Upper lobe of left lung (tissue), 6 donors: ENCODE results near the gene CRB1. TPM values are rescaled to one million over a fixed set of nuclear protein-coding genes. Genes with fewer than 3 reads are reported as not detected.

Source experiments
- ATAC-seq, 2 donors: fragments of 200-7000 bp; cut with Tn5 transposase; one replicate each; pipeline ENCODE4 v1.9.1; 2022; ENCODE audit warnings: mild to moderate bottlenecking in 2 of 2, moderate library complexity in 2 of 2; ENCODE audit not compliant: low FRiP score in 2 of 2
- DNase-seq, 2 donors: peaks; one replicate each; pipeline ENCODE4 v3.0.0-alpha.2; 2019 to 2020
- H3K27ac ChIP-seq, 4 donors: fragments of 200-600 bp; sonication (generic); one replicate each; pipeline ENCODE4 v1.5.1; 2016 to 2019
- H3K27me3 ChIP-seq, 4 donors: fragments of 200-600 bp; sonication (generic); one replicate each; pipeline ENCODE4 v1.5.1; 2017 to 2019
- H3K36me3 ChIP-seq, 4 donors: fragments of 200-600 bp; sonication (generic); one replicate each; pipeline ENCODE4 v1.5.1; 2016 to 2019
- H3K4me1 ChIP-seq, 4 donors: fragments of 200-600 bp; sonication (generic); one replicate each; pipeline ENCODE4 v1.5.1; 2018 to 2019
- H3K4me3 ChIP-seq, 4 donors: fragments of 200-600 bp; sonication (generic); one replicate each; pipeline ENCODE4 v1.5.1; 2017 to 2019; ENCODE audit warnings: mild to moderate bottlenecking in 2 of 4, moderate library complexity in 1 of 4
- H3K9me3 ChIP-seq, 4 donors: fragments of 200-600 bp; sonication (generic); one replicate each; pipeline ENCODE4 v1.5.1; 2018 to 2019
- CTCF ChIP-seq, 6 experiments: fragments of 450-650 bp in 4 of 6; fragments of 200-600 bp in 2 of 6; sonication (generic) in 2 of 6; IDR thresholded peaks; one replicate each; pipeline ENCODE4 v1.5.1; 2016 to 2019; ENCODE audit warnings: antibody characterized with exemption in 6 of 6
- EP300 ChIP-seq, 4 donors: sonication (generic); formaldehyde crosslinking; IDR thresholded peaks; one replicate each; pipeline ENCODE4 v1.5.1; 2017; ENCODE audit warnings: antibody characterized with exemption in 4 of 4, control low read depth in 2 of 4
- POLR2A ChIP-seq, 4 donors: fragments of 450-650 bp; IDR thresholded peaks; one replicate each; pipeline ENCODE4 v1.5.1; 2016 to 2017; ENCODE audit warnings: antibody characterized with exemption in 4 of 4, mild to moderate bottlenecking in 2 of 4
- POLR2AphosphoS5 ChIP-seq, 2 donors: sonication (generic); formaldehyde crosslinking; IDR thresholded peaks; one replicate each; pipeline ENCODE4 v1.5.1; 2017; ENCODE audit warnings: antibody characterized with exemption in 2 of 2
- WGBS, 2 donors: methylation state at CpG; one replicate each; pipeline ENCODE4 v1.1.5; 2017 to 2018; 5-methylcytosine and 5-hydroxymethylcytosine counted together
- total RNA-seq, 6 donors: library from RNA; depleted of rRNA in 4 of 6; stranded (reverse); fragments of >200 nt in 4 of 6; gene quantifications; one replicate each; pipeline versions ENCODE4 v1.1.0 to v1.2.1, GENCODE V29; 2016 to 2021
- donor health status: DM: no; HTN: no; CAD: no; lungs with moderate emphysema.
- donor health status: DM: no; HTN: yes; CAD: no; lungs with severe emphysema.

CRB1 gene
- total RNA-seq, 6 donors from 2014 or later = 0.11 to 0.98 (median 0.15) TPM; not detected in 1

GRCh38 chr1:197336571-197336970, 68.5 kb downstream of the CRB1 start:
- DNase-seq (no peak), ATAC-seq (no peak)
- WGBS, 2 donors = 75 to 85% methylated on average over 2 of the region's 2 CpGs
- Histone ChIP-seq H3K9me3 (no peaks in the 10 kb centered on the region), H3K27ac (no peak overlapping the region), H3K27me3 (no peaks in the 10 kb centered on the region), H3K36me3 (no peaks in the 10 kb centered on the region), H3K4me3 (no peak overlapping the region), H3K4me1 (no peaks in the 10 kb centered on the region)
- no peak for TF ChIP-seq POLR2A (IDR thresholded peaks at IDR 0.05)
- no peak for TF ChIP-seq CTCF (IDR thresholded peaks at IDR 0.05)
- TF ChIP-seq EP300 (IDR thresholded peaks at IDR 0.05) = no peak
- TF ChIP-seq POLR2AphosphoS5 (IDR thresholded peaks at IDR 0.05) = no peak

- DNase-seq (no peak), ATAC-seq (no peak)
- Histone ChIP-seq H3K4me3 (no peak overlapping the region), H3K36me3 (no peaks in the 10 kb centered on the region), H3K9me3 (no peaks in the 10 kb centered on the region), H3K27ac (no peak overlapping the region), H3K4me1 (no peaks in the 10 kb centered on the region), H3K27me3 (no peaks in the 10 kb centered on the region)
- WGBS, 2 donors = 68 to 72% methylated on average over 9 of the region's 9 CpGs
- TF ChIP-seq CTCF (IDR thresholded peaks at IDR 0.05) (no peak), POLR2AphosphoS5 (IDR thresholded peaks at IDR 0.05) (no peak), POLR2A (IDR thresholded peaks at IDR 0.05) (no peak)
These were observed 71.3 kb downstream of the CRB1 start for GRCh38 chr1:197339106-197340060.

- ATAC-seq = no peak
- no peak overlapping the region for H3K27ac ChIP-seq
- WGBS, 2 donors = 78 to 83% methylated on average over 1 of the region's 1 CpG
These were observed 73.6 kb downstream of the CRB1 start for GRCh38 chr1:197341626-197342025.

GRCh38 chr1:197342044-197342565, 74.1 kb downstream of the CRB1 start:
- Histone ChIP-seq H3K4me3 (no peak overlapping the region), H3K27ac (no peak overlapping the region), H3K4me1 (no peaks in the 10 kb centered on the region), H3K27me3 (no peaks in the 10 kb centered on the region), H3K9me3 (no peaks in the 10 kb centered on the region), H3K36me3 (no peaks in the 10 kb centered on the region)
- WGBS, 2 donors = 55 to 59% methylated on average over 3 of the region's 3 CpGs
- DNase-seq (no peak), ATAC-seq (no peak)
- no peak for TF ChIP-seq CTCF (IDR thresholded peaks at IDR 0.05)
- no peak for TF ChIP-seq POLR2A (IDR thresholded peaks at IDR 0.05)
- TF ChIP-seq EP300 (IDR thresholded peaks at IDR 0.05) = no peak
- TF ChIP-seq POLR2AphosphoS5 (IDR thresholded peaks at IDR 0.05) = no peak

More at GRCh38 chr1:197341626-197342025, 73.6 kb downstream of the CRB1 start:
- Histone ChIP-seq H3K36me3 (no peaks in the 10 kb centered on the region), H3K27me3 (no peaks in the 10 kb centered on the region), H3K4me1 (no peaks in the 10 kb centered on the region), H3K4me3 (no peak overlapping the region), H3K9me3 (no peaks in the 10 kb centered on the region)
- DNase-seq = no peak
- no peak for TF ChIP-seq POLR2AphosphoS5 (IDR thresholded peaks at IDR 0.05)
- no peak for TF ChIP-seq EP300 (IDR thresholded peaks at IDR 0.05)
- TF ChIP-seq CTCF (IDR thresholded peaks at IDR 0.05) = no peak
